Activated T-helper 1 cell treated with Interleukin-2 at 50 U/mL for 16 hours (primary cell): ENCODE measurements around the gene PPIF.

Experiments
- DNase-seq: peaks from one replicate; pipeline ENCODE4 v3.0.0-alpha.2; 2020; ENCODE audit warnings: low read depth

The PPIF gene

GRCh38 chr10:79349072-79349491 lies 1.8 kb downstream of the PPIF start:
- DNase-seq: no peak

- DNase-seq: no peak
These were observed 2.6 kb downstream of the PPIF start for GRCh38 chr10:79349766-79350406.

GRCh38 chr10:79350407-79351154 lies 3.3 kb downstream of the PPIF start:
- no peak for DNase-seq

DNA sequence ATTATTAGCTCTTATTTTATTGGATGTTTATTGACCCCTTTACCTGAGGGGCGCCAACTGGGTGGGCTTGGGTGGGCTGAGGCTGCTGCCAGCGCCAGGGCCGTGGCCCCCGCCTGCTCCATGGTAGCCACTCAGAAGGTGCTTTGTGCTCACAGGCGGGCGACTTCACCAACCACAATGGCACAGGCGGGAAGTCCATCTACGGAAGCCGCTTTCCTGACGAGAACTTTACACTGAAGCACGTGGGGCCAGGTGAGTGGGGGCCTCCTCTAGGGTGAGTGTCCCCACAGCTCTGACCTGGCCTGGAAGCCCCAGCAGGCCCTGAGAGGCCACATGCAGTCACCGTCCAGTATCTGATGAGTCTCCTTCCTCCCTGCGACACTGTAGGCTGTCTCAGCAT lies 4.1 kb downstream of the PPIF start:
- DNase-seq: no peak

- no peak for DNase-seq
These were observed 5.0 kb downstream of the PPIF start for GRCh38 chr10:79352035-79352877.

DNA sequence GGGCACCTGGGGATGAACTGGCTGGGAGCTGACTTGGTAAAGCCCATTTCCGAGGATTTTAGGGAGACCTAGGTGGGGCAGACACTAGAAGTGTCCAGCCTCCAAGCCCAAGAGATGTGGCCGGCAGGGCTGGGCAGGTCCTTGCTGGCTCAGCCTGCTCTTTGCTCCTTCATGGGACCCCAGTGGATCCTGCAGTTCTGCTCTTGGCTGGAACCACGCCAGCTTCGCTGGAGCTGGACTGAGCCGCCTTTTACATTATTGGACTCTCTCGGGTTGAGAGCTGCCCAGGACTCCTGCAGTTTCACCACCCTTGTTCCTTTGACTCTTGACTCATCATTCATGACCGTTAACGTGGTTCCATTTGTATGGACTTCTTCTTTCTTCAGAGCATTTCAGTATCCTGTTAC lies 5.7 kb downstream of the PPIF start:
- DNase-seq: no peak

- no peak for DNase-seq
These were observed 6.5 kb downstream of the PPIF start for GRCh38 chr10:79353726-79354125.

DNA sequence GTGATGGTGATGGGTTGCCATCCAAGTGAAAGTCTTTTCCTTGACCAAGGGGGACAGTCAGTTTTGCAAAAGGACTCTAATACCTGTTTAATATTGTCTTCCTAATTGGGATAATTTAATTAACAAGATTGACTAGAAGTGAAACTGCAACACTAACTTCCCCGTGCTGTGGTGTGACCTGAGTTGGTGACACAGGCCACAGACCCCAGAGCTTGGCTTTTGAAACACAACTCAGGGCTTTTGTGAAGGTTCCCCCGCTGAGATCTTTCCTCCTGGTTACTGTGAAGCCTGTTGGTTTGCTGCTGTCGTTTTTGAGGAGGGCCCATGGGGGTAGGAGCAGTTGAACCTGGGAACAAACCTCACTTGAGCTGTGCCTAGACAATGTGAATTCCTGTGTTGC lies 6.9 kb downstream of the PPIF start:
- no peak for DNase-seq

GRCh38 chr10:79354615-79355014 lies 7.3 kb downstream of the PPIF start:
- DNase-seq: no peak

DNA sequence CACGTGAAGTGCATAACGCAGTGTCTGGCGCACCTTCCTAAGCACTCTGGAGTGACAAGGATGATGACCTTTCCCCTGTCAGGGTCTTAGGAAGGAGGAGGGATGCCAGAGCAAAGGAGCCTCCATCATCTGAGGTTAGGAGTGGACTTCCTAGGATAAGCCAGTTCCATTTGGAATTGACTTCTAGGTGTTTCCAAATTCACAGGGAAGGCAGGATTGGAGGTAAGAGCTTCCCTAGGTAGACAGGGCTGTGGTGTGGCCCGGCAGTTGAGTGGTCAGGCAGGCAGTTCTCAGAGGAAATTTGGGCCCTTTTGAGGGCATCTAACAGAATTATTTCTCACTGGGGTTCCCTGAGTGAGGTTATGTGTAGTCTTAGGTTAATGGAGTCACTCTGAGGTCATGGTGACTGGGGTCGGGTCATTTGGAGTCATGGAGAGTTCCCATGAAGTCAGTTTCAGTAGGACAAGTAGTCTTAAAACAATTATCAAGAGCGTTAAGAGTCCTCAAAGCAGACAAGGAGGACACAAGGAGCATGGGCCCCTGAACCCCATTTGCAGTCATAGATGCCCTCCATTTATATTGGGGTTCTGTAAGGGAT lies 8.2 kb downstream of the PPIF start:
- no peak for DNase-seq

- DNase-seq: no peak
These were observed 8.8 kb downstream of the PPIF start for GRCh38 chr10:79356104-79356503.

DNA sequence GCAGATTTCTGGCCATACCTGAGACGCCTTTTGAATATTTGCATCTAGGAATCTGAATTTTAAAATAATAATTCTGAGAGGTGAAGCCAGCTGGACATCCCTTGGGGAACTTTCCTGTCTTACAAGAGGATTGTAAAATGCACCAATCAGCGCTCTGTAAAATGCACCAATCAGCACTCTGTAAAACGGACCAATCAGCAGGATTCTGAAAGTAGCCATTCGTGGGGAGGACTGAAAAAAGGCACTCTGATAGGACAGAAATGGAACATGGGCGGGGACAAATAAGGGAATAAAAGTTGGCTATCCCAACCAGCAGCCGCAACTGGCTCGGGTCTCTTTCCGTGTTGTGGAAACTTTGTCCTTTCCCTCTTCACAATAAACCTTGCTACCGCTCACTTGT lies 9.9 kb downstream of the PPIF start:
- DNase-seq: no peak

DNA sequence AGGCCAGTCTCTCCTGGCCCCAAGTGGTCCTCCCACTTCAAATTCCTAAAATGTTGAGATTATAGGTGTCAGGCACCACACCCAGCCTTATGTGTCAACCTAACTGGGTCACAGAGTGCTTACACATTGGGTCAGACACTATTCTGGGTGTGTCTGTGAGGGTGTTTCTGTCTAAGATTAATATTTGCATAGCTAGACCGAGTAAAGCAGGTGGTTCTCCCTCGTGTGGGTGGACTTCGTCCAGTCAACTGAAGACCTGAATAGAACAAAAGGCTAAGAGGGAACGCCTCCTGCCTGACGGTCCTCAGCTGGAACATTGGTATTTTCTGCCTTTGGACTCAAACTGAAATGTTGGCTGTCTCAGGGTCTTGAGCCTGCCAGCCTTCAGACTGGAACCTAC lies 11.5 kb downstream of the PPIF start:
- no peak for DNase-seq

- DNase-seq: no peak
These were observed 12.7 kb downstream of the PPIF start for GRCh38 chr10:79359816-79360498.

DNA sequence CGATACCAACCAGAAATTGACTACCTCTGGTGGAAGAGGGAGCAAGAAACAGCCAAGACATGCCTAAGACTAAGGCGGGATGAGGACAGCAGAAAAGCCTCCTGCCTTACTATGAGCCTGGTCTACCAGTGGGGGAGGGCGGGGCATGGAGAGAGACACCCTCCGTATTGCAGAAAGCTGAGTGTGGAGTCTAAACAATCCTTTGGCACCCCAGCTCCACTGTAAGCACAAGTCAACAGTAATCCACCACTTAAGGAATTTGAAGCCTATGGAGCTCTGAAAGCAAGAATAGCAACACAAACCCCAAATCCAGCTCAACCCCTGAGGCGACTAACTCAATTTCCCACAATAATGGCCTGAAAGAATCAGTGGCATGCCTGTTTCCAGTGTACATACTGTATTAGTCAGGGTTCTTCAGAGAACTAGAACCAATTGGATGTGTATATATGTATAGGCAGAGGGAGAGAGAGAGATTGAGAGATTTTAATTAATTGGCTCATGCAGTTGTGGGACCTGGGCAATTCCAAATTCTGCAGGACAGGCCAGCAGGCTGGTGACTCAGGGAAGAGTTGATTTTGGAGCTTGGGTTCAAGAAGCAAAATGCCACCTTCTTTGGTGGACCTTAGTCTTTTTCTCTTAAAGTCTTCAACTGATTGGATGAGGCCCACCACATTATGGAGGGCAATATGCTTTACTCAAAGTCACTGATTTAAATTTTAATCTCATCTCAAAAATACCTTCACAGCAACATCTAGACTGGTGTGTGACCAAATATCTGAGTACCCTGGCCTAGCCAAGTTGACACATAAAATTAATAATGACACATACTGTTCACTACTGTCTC lies 13.5 kb downstream of the PPIF start:
- no peak for DNase-seq

DNA sequence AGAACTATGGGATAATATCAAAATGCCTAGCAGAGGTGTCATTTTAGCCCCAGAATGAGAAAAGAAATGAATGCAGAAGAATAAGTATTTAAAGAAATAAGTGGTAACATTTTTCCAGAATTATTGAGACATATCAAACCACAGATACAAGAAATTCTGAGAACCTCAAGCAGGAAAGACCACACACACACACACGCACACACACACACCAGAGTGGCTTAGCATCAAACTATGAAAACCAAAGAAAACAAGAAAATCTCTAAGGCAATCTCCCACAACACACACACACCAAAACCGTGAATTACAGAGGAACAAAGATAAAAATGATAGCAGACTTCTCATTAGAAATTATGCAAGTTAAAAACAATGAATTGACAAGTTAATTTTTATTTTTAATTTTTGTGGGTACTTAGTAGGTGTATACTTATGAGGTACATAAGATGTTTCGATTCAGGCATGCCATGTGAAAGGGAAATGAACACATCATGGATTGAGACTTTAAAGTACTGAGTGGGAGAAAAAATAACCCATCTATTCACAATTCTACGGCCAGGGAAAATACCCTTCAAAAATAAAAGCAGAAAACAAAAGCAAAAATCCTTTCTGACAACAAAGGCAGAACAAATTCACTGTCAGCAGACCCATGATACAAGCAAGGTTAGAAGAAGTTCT lies 14.6 kb downstream of the PPIF start:
- no peak for DNase-seq

- DNase-seq: no peak
These were observed 20.3 kb downstream of the PPIF start for GRCh38 chr10:79367426-79368189.

DNA sequence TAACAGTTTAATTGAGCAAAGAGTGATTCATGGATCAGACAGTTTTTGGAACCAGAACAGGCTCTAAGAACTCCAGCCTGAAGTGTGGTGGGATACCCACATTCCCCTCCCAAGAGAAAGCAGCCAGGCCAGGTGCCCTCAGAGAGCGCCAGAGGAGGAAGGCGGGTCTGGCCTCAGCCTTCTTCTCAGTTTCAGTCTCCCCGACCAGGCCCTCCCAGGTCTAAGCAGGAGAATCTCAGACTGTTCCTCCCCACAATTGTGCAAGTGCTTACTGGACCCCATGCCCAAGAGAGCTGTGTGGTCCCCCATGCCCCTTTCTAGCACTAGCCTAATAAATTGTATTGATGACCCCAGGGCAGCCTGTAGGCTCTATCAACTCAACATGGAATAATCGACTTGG lies 25.6 kb downstream of the PPIF start:
- DNase-seq: no peak

GRCh38 chr10:79374312-79375191 lies 27.3 kb downstream of the PPIF start:
- peak; percentile 55 for DNase-seq
